Stimulated activated CD8-positive, alpha-beta memory T cell treated with anti-CD3 and anti-CD28 coated beads, Interleukin-4, amount 100 ng/mL, for 4 hours (primary cell): ENCODE data around the gene CACTIN.
A peak's percentile ranks its signal among the peaks of the same experiment; 100 is the strongest.
"Not testable (repeated sequence)": the region's sequence is repeated elsewhere in the genome, so short reads cannot be mapped to it uniquely, and the experiment has no call there.

Source experiments
- DNase-seq, 2 donors: peaks; one replicate each; pipeline ENCODE4 v3.0.0-alpha.2; 2020; ENCODE audit warnings: low read depth in 2 of 2, low spot score in 1 of 2

CACTIN gene

GRCh38 chr19:3572132-3572854, 54.3 kb downstream of the CACTIN start:
- DNase-seq, result peak; percentile 95 to 100

GRCh38 chr19:3570606-3571011, 56.0 kb downstream of the CACTIN start:
- DNase-seq, result no peak

DNA sequence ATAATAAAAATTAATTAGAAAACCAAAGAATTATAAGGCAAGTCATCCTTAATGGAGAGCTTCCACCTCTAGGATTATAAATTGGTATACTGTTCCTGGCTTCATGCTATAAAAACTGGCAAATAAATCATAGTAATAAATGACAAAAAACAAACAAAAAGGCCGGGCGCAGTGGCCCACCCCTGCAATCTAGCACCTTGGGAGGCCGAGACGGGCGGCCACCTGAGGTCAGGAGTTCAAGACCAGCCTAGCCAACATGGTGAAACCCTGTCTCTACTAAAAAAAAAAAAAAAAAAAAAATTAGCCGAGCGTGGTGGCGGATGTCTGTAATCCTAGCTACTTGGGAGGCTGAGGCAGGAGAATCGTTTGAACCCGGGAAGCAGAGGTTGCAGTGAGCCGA, 56.5 kb downstream of the CACTIN start:
- not testable (repeated sequence) for DNase-seq

- DNase-seq, result no peak
These were observed 61.5 kb downstream of the CACTIN start for GRCh38 chr19:3565139-3565538.

GRCh38 chr19:3563709-3564524, 62.7 kb downstream of the CACTIN start:
- no peak for DNase-seq
